Spleen (tissue), 7 donors: Measurements from ENCODE around the gene HMGCL.
"Not testable (repeated sequence)": the region's sequence is repeated elsewhere in the genome, so short reads cannot be mapped to it uniquely, and the experiment has no call there.

ENCODE experiments used
- CTCF ChIP-seq, 11 experiments: fragments of 200-600 bp in 7 of 11; fragments of 450-650 bp in 4 of 11; sonication (generic) in 4 of 11; IDR thresholded peaks in 8 of 11; conservative IDR thresholded peaks in 3 of 11; 1 replicate in 7 of 11; 2 replicates in 4 of 11; pipeline versions ENCODE4 v1.4.0 to v1.8.0; 2016 to 2021; ENCODE audit warnings: antibody characterized with exemption in 11 of 11, inconsistent platforms in 4 of 11, mild to moderate bottlenecking in 1 of 11
- POLR2A ChIP-seq, 3 donors: fragments of 450-650 bp; IDR thresholded peaks; one replicate each; pipeline ENCODE4 v1.5.1; 2017; ENCODE audit warnings: antibody characterized with exemption in 3 of 3, mild to moderate bottlenecking in 1 of 3
- POLR2AphosphoS5 ChIP-seq, 3 donors: sonication (generic); formaldehyde crosslinking; IDR thresholded peaks; one replicate each; pipeline ENCODE4 v1.5.1; 2017; ENCODE audit warnings: antibody characterized with exemption in 3 of 3
- donor health status: DM: no; HTN: no; CAD: no; lungs with moderate emphysema.
- donor health status: DM: no; HTN: no; CAD: no.
- donor health status: DM: no; HTN: no; CAD: no.

GRCh38 chr1:23851406-23851805 is 26.2 kb upstream of the HMGCL start:
- not testable (repeated sequence) for TF ChIP-seq CTCF (IDR thresholded peaks at IDR 0.05 in 8 of 11, conservative IDR thresholded peaks at IDR 0.05 in 3 of 11); POLR2AphosphoS5 (IDR thresholded peaks at IDR 0.05); POLR2A (IDR thresholded peaks at IDR 0.05)
